AG09309 (cell line): ENCODE results near the gene GARNL3.

Experiments used
- DNase-seq: peaks from one replicate; pipeline ENCODE4 v3.0.0-alpha.2; 2010; ENCODE audit warnings: low read depth
- H3K4me3 ChIP-seq: 2 replicates; pipeline ENCODE4 v1.5.1; 2011; ENCODE audit warnings: mild to moderate bottlenecking, low read depth, low read length, moderate library complexity; ENCODE audit not compliant: control insufficient read depth
- CTCF ChIP-seq: IDR thresholded peaks from 2 replicates; pipeline ENCODE4 v1.5.1; 2011; ENCODE audit warnings: mild to moderate bottlenecking, low read depth, low read length, inconsistent platforms; ENCODE audit not compliant: insufficient read depth, control insufficient read depth; ENCODE audit errors: missing control alignments

Gene GARNL3

GRCh38 chr9:127305206-127305837 lies 40.7 kb downstream of the GARNL3 start:
- H3K4me3 ChIP-seq: no peak overlapping the region
- no peak for DNase-seq
- TF ChIP-seq CTCF: no peak

GRCh38 chr9:127305838-127306226 lies 41.3 kb downstream of the GARNL3 start:
- no peak overlapping the region for H3K4me3 ChIP-seq
- DNase-seq: no peak

GRCh38 chr9:127307802-127308201 lies 43.2 kb downstream of the GARNL3 start:
- no peak for DNase-seq
- no peak for TF ChIP-seq CTCF
- H3K4me3 ChIP-seq: no peak overlapping the region

More at GRCh38 chr9:127305838-127306226, 41.3 kb downstream of the GARNL3 start:
- peak; percentile 9 for TF ChIP-seq CTCF

GRCh38 chr9:127308652-127309434 lies 44.3 kb downstream of the GARNL3 start:
- no peak overlapping the region for H3K4me3 ChIP-seq
- no peak for TF ChIP-seq CTCF
- DNase-seq: peak; percentile 39

GRCh38 chr9:127309715-127310114 lies 45.1 kb downstream of the GARNL3 start:
- DNase-seq: no peak
- TF ChIP-seq CTCF: no peak
- H3K4me3 ChIP-seq: no peak overlapping the region

GRCh38 chr9:127311239-127311741 lies 46.7 kb downstream of the GARNL3 start:
- DNase-seq: no peak

More at GRCh38 chr9:127311239-127311741, 46.7 kb downstream of the GARNL3 start:
- peak; percentile 54 for TF ChIP-seq CTCF
- no peak overlapping the region for H3K4me3 ChIP-seq
